ENCODE data around the gene TNKS1BP1.
"Not testable (repeated sequence)": the region's sequence is repeated elsewhere in the genome, so short reads cannot be mapped to it uniquely, and the experiment has no call there.

The TNKS1BP1 gene

DNA sequence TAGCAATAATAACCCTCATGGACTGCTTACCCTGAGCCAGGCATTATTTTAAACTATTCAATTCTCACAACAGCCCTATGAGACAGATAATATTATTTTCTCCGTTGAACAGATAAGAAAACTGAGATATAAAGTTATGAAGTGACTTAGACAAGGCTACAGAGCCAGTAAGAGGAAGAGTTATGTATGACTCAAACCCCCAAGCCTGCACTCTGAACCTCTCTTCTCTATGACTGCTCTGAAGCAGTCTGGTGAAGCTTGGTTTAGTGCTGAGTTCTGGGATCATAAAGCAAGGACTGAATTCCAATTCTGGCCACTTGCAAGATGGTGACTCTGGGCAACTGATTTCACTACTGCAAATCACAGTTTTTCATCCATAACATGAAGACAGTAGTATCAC, 34.5 kb downstream of the TNKS1BP1 start:
- DNase-seq (ENCODE audit: low spot score) = no peak

GRCh38 chr11:57288771-57289579, 35.8 kb downstream of the TNKS1BP1 start:
- DNase-seq (ENCODE audit: low spot score) = no peak

DNA sequence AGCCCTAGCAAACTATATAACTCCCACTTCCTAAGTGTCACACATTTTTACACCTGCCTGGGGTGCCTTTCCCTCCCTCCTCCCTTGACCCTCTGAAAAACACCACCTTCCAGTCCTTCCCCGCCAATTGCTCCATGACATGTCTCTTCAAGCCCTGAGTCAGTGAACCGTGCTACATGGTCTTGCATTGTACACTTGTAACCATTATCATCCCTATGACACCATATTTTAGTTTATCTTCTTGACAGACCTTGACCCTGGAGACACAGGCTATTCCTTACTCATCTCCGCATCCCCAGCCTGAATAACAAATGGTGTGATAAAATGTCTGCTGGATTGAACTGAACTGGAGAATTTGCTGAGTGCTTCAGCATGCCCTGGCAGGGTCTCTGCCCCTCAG, 36.9 kb downstream of the TNKS1BP1 start:
- no peak for DNase-seq (ENCODE audit: low spot score)

DNA sequence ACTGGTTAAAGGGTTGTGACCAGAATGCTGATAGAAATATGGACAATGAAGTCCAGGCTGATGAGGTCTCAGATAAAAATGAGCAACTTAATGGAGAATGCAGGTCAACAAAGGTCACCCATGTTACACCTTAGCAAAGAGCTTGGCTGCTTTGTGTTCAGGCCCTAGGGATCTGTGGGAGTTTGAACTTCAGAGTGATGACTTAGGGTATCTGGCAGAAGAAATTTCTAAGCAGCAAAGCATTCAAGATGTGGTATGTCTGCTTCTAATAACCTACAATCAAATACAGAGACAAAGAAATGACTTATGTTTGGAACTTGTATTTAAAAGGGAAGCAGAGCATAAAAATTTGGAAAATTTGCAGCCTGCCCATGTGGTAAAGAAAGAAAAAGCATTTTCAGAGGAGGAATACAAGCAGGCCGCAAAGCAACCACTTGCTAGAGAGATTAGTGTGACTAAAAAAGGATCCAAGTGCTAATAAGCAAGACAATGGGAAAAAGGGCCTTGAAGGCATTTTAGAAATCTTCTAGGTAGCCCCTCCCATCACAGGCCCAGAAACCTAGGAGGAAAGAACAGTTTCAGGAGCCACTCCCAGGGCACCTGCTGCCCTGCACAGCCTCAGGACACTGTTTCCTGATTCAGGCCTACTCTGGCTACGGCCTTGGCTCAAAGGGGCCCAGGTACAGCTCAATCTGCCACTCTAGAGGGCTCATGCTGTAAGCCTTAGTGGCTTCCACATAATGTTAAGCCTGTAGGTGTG, 41.3 kb downstream of the TNKS1BP1 start:
- DNase-seq (ENCODE audit: low spot score) = no peak

DNA sequence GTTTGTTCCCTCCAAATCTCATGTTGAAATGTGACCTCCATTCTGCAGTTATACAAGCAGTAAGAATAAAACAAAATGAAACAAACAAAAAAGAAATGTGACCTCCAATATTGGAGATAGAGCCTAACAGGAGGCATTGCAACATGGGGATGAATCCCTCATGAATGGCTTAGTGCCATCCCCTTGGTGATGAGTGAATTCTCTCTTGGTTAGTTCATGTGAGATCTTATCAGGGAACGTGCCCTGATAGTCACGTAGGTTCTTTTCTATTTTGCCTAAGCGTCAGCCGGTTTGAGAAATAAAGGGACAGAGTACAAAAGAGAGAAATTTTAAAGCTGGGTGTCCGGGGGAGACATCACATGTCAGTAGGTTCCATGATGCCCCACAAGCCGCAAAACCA, 43.2 kb downstream of the TNKS1BP1 start:
- not testable (repeated sequence) for DNase-seq (ENCODE audit: low spot score)

GRCh38 chr11:57279116-57279515, 45.6 kb downstream of the TNKS1BP1 start:
- DNase-seq (ENCODE audit: low spot score) = no peak

DNA sequence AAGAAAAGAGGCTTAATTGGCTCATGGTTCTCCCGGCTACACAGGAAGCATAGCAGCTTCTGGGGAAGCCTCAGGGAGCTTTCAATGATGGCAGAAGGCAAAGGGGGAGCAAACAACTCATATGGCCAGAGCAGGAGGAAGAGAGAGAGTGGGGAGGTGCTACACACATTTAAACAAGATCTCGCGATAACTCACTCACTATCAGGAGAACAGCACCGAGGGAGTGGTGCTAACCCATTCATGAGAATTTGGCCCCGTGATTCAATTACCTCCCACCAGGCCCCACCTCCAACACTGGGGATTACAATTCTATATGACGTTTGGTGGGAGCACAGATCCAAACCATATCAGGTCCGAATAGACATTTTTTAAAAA, 46.0 kb downstream of the TNKS1BP1 start:
- DNase-seq (ENCODE audit: low spot score) = no peak

DNA sequence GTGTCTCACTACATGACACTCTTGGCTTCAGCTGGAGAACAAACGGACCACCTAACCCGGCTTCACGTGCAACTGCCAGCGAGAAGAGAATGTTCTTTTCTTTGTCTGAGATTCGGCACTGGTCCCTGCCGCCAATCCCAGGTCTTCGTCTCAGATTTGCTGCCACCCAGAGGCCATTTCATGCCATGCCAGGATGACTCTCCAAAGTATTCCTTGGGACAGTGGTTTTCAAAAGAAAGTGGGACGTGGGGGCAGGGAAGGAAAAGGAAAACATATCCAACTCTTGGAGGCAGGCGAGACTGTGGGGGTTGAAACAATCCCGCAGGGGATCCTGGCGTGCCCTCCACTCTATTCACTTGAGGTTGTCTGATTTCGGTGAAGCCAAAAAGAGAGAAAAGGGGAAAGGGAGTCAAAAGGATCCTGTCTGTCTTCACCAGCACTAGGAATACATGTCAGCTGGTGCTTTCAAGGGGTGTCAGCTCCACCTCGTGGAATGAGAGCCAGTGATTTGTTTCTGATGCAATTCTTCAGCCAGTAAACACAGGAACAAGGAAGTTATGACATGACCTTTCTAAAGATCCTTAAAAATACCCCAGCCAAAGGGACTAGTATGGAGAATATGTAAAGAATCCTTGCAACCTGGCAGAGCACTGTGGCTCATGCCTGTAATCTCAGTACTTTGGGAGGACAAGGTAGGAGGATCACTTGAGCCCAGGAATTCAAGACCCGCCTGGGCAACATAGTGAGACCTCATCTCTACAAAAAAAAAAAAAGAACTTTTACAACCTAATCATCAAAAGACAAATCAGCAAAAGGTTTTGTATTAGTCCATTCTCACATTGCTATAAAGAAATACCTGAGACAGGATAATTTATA, 46.7 kb downstream of the TNKS1BP1 start:
- peak; percentile 58 for DNase-seq (ENCODE audit: low spot score)

DNA sequence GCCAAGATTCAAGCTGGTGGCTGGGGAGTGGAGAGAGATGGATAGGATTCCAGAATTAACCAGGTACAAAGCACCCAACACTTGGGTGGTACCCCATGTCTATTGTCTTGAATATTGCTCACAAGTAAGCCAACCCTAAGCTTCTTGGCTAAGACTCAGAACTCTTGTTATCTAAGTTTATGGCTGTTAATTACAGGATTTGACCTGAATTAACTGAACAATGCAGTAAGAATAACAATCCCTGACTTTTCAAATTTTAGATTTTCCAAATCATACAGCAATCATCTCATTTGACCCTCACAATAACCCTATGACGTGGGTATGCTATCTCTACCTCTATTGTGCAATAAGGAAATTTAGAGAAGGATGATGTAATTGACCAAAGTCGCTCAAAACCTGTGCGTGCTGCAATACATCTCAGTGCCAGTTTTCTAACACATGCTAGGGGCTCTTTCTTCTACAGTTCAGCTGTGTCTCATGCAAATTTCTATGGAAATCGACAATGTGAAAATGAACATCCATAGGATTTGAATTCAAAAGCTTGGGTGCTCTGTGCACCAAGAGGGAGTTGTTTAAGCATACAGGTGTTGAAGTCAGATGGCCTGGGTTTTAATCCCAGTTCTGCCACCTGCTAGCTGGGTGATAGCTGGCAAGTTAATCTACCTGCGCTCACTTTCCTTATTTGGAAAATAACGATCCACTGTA, 47.6 kb downstream of the TNKS1BP1 start:
- peak; percentile 7 for DNase-seq (ENCODE audit: low spot score)

DNA sequence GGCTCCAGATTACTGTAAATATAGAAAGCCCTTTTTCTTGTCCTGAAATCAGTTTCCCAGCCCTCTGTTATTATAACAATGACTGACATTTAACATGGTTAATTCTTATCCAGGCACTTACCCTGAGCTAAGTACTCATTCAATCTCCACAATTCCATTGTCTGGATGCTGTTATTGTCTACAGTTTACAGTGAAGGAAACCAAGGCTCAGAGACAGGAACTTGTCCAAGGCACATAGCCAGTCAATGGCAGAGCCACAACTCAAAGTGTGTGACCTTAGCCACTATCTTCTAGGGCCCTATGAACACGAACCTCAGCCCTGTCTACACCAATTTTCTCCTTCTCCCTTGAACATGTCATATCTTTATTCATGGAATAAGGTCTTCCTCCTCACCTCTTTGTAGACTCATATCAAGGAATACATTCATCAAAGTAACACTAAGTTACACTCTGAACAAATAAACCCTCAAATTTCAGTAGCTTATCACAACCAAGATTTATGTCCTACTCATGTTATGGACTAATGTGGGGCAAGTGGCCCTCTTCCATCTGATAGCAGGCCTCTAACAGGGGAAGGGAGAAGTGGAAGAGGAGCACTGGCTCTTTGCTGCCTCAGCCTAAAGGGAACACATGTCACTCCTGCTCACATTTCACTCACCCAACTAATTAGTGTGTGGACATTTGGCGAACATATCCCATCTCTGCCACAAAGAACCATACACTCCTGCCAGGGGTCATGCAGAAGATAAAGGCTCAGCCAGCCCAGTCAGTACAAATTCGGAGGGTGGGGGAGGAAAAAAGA, 48.4 kb downstream of the TNKS1BP1 start:
- no peak for DNase-seq (ENCODE audit: low spot score)

DNA sequence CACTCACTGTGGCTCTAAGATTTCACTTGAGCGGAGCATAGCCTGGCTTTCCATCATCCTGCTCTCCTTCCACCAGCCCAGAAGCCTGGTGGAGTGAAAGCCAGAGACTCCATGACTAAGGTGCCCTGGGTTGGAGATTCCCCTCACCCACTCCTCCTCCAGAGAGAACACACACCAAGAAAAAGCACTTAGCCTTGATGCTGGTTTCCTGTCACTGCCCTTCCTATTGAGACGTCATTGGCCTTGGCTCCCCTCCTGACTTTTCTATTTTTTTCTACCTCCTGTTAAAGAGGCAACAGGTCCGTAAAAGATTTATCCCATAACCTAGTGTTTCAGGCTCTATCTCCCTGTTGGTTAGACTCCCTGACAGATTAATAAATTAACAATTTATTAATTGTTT, 49.2 kb downstream of the TNKS1BP1 start:
- DNase-seq (ENCODE audit: low spot score) = no peak

GRCh38 chr11:57274904-57275498, 49.8 kb downstream of the TNKS1BP1 start:
- DNase-seq (ENCODE audit: low spot score) = no peak

DNA sequence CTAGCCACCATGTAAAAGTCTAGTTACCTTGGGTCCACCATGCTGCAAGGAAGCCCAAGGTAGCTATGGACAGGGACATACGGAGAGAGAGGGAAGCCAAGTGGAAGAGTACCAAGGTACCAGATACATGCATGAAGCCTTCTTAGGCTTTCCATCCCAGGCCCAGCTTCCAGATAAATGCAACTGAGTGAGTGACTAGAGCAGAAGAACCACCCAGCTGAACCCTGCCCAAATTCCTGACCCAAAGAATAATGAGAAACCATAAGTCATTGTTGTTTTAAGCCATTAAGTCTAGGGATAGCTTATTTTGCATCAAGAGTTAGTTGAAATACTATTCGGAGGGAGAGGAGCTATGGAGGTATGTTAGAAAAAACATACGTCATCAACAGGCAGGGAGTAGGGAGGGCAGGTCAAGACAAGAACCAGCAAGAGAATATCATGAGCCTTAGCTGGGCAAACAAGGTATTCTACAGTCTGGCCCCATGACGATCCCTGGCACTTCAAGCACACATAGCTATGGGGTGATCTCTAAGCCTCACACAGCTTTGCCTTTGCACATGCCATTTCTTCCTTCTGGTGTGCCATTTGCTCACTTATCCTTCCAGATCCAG, 51.2 kb downstream of the TNKS1BP1 start:
- no peak for DNase-seq (ENCODE audit: low spot score)

DNA sequence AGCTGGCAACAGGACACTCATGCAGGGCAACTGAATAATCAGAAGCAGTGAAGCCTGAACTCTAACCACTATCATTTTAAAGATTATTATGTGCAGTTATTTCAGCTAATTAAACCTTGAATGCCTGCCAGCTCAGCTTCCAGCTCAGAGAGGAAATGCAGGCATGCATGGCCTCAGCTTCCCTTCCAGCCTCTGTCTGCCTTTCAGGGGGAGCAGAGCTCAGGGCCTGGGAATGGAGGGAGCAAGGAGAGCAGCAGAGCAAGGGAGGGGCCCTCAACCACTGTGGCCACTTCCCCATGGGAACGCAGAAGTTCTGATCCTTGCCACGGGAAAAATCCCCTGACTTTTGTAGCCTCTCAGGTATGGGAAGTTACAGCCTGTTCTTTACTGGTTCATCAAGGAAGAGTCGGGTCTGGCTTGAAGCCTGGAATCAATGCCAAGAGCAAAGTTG, 55.2 kb downstream of the TNKS1BP1 start:
- DNase-seq (ENCODE audit: low spot score) = no peak

- DNase-seq (ENCODE audit: low spot score) = no peak
Observed at GRCh38 chr11:57266157-57266556, 58.6 kb downstream of the TNKS1BP1 start.

- no peak for DNase-seq (ENCODE audit: low spot score)
Observed at GRCh38 chr11:57263351-57263750, 61.4 kb downstream of the TNKS1BP1 start.

- DNase-seq (ENCODE audit: low spot score) = no peak
Observed at GRCh38 chr11:57262157-57262556, 62.6 kb downstream of the TNKS1BP1 start.

DNA sequence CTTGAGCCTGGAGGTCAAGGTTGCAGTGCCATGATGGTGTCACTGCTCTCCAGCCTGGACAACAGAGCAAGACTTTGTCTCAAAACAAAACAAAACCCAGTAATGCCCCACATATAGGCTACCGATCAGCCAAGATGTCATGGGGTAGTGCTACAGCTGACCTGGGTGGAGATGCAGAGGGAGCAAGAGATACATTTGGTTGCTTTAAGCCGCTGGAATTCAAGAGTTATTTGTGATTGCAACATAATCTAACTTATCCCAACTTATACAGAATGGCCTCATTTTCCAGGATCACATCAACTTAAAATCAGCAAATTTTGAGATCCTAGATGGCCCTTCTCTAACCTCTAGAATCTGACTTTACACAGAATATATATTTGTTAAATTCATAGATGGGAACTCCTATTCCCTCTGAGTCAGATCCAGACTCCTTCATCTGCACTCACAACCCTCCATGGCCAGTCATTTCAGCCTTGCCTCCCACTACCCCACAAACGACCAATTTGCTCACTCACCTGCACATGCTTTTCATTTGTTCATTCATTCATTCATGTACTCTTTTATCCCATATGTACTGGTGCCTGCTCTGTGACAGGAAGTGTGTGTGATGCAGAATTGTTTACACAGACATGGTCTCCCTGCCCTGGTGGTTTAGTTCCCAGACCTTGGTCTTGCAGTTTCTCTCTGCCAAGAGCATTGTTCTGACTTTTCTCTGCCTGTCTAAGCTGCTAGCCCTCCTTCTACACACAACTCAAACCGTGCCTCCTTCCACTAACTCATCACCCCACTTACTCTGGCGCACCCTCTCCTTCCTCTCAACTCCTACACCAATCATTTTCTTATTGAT, 63.6 kb downstream of the TNKS1BP1 start:
- DNase-seq (ENCODE audit: low spot score) = no peak

- no peak for DNase-seq (ENCODE audit: low spot score)
Observed at GRCh38 chr11:57256119-57256518, 68.6 kb downstream of the TNKS1BP1 start.

Measured in NAMALWA (cell line).